Loucy (cell line): ENCODE measurements around the gene TBC1D30.

Source experiments
- H2AFZ ChIP-seq: fragments of 200-600 bp; sonication (generic); 2 replicates; pipeline ENCODE4 v1.6.0; 2016; ENCODE audit warnings: antibody characterized with exemption, mild to moderate bottlenecking, low read length, moderate library complexity
- H3F3A ChIP-seq: fragments of 200-600 bp; 2 replicates; pipeline ENCODE4 v1.6.0; 2016; ENCODE audit warnings: antibody characterized with exemption, low read depth, mild to moderate bottlenecking
- H3K27me3 ChIP-seq: fragments of 200-600 bp; sonication (generic); 2 replicates; pipeline ENCODE4 v1.6.1; 2014; ENCODE audit warnings: low read length, mild to moderate bottlenecking; ENCODE audit not compliant: insufficient read depth, poor library complexity, severe bottlenecking
- H3K36me3 ChIP-seq: fragments of 200-600 bp; sonication (generic); 2 replicates; pipeline ENCODE4 v1.6.1; 2016; ENCODE audit warnings: low read length; ENCODE audit not compliant: insufficient read depth
- H3K4me1 ChIP-seq: fragments of 200-600 bp; sonication (generic); 2 replicates; pipeline ENCODE4 v1.5.1; 2014; ENCODE audit warnings: low read length, mild to moderate bottlenecking; ENCODE audit not compliant: insufficient read depth, poor library complexity, severe bottlenecking
- H3K4me2 ChIP-seq: fragments of 200-600 bp; sonication (generic); 2 replicates; pipeline ENCODE4 v1.6.0; 2014; ENCODE audit warnings: antibody characterized with exemption, low read length, low read depth, mild to moderate bottlenecking; ENCODE audit not compliant: poor library complexity, severe bottlenecking
- H3K4me3 ChIP-seq: fragments of 200-600 bp; sonication (generic); 2 replicates; pipeline ENCODE4 v1.5.1; 2014; ENCODE audit warnings: low read length, mild to moderate bottlenecking, mixed read lengths; ENCODE audit not compliant: poor library complexity, severe bottlenecking
- H3K79me2 ChIP-seq: fragments of 200-600 bp; sonication (generic); 2 replicates; pipeline ENCODE4 v1.6.1; 2014; ENCODE audit warnings: low read length; ENCODE audit not compliant: insufficient read depth
- H3K9ac ChIP-seq: fragments of 200-600 bp; sonication (generic); 2 replicates; pipeline ENCODE4 v1.6.0; 2014; ENCODE audit warnings: mild to moderate bottlenecking, low read depth, low read length, moderate library complexity; ENCODE audit not compliant: poor library complexity, severe bottlenecking
- H3K9me2 ChIP-seq: fragments of 200-600 bp; sonication (generic); replicated peaks from 2 replicates; pipeline ENCODE4 v1.6.1; 2016; ENCODE audit warnings: low read depth, low read length, mixed read lengths
- H3K9me3 ChIP-seq: fragments of 200-600 bp; sonication (generic); 2 replicates; pipeline ENCODE4 v1.6.1; 2014; ENCODE audit warnings: mild to moderate bottlenecking, antibody characterized with exemption, low read length, low read depth; ENCODE audit not compliant: insufficient read depth
- H4K20me1 ChIP-seq: fragments of 200-600 bp; sonication (generic); 2 replicates; pipeline ENCODE4 v1.6.0; 2014; ENCODE audit warnings: antibody characterized with exemption, low read length, mild to moderate bottlenecking; ENCODE audit not compliant: insufficient read depth, poor library complexity, severe bottlenecking
- CTCF ChIP-seq: fragments of 200-600 bp; sonication (generic); conservative IDR thresholded peaks from 2 replicates; pipeline ENCODE4 v1.5.1; 2014; ENCODE audit warnings: mild to moderate bottlenecking, antibody characterized with exemption, low read length
- EZH2phosphoT487 ChIP-seq: fragments of 200-600 bp; IDR thresholded peaks from 2 replicates; pipeline ENCODE4 v1.6.1; 2018; ENCODE audit warnings: antibody characterized with exemption, mild to moderate bottlenecking, moderate library complexity, borderline replicate concordance

The TBC1D30 gene

GRCh38 chr12:64791036-64791435, 33.4 kb upstream of the TBC1D30 start:
- Histone ChIP-seq H3K4me2 (no peak overlapping the region), H3K9me2 (no peaks in the 10 kb centered on the region), H3K9ac (no peak overlapping the region), H4K20me1 (no peaks in the 10 kb centered on the region), H3K36me3 (no peaks in the 10 kb centered on the region), H3K4me1 (no peaks in the 10 kb centered on the region), H3F3A (no peaks in the 10 kb centered on the region), H3K79me2 (no peaks in the 10 kb centered on the region), H2AFZ (no peak overlapping the region), H3K9me3 (no peaks in the 10 kb centered on the region), H3K4me3 (no peak overlapping the region), H3K27me3 (no peaks in the 10 kb centered on the region)
- TF ChIP-seq CTCF, result no peak
- no peak for TF ChIP-seq EZH2phosphoT487

GRCh38 chr12:64792128-64792527, 32.3 kb upstream of the TBC1D30 start:
- H3K9ac ChIP-seq, result no peak overlapping the region
- TF ChIP-seq EZH2phosphoT487 (no peak), CTCF (no peak)

GRCh38 chr12:64793610-64794009, 30.8 kb upstream of the TBC1D30 start:
- Histone ChIP-seq H3K36me3 (no peaks in the 10 kb centered on the region), H4K20me1 (no peaks in the 10 kb centered on the region), H3K4me1 (no peaks in the 10 kb centered on the region), H3K27me3 (no peaks in the 10 kb centered on the region), H3K9me3 (no peaks in the 10 kb centered on the region), H3K79me2 (no peaks in the 10 kb centered on the region), H3K4me2 (no peak overlapping the region), H3K9ac (no peak overlapping the region), H3K4me3 (no peak overlapping the region), H3F3A (no peaks in the 10 kb centered on the region), H3K9me2 (no peaks in the 10 kb centered on the region), H2AFZ (no peak overlapping the region)
- TF ChIP-seq EZH2phosphoT487 (no peak), CTCF (no peak)

More at GRCh38 chr12:64792128-64792527, 32.3 kb upstream of the TBC1D30 start:
- no peaks in the 10 kb centered on the region for H3K27me3 ChIP-seq
- no peaks in the 10 kb centered on the region for H3K9me2 ChIP-seq
- H2AFZ ChIP-seq, result no peak overlapping the region
- no peaks in the 10 kb centered on the region for H4K20me1 ChIP-seq
- H3K4me2 ChIP-seq, result no peak overlapping the region
- H3K4me1 ChIP-seq, result no peaks in the 10 kb centered on the region
- no peak overlapping the region for H3K4me3 ChIP-seq
- H3K36me3 ChIP-seq, result no peaks in the 10 kb centered on the region
- H3F3A ChIP-seq, result no peaks in the 10 kb centered on the region
- no peaks in the 10 kb centered on the region for H3K79me2 ChIP-seq
- no peaks in the 10 kb centered on the region for H3K9me3 ChIP-seq
